ENCODE data around the gene INAFM1. TPM values are rescaled to one million over a fixed set of nuclear protein-coding genes. Genes with fewer than 3 reads are reported as not detected.

INAFM1 gene
- total RNA-seq, 4 donors from 2014 or later: 6.6 to 13.5 (median 10.6) TPM

GRCh38 chr19:47313754-47314295 lies 39.1 kb downstream of the INAFM1 start:
- H3K9me3 ChIP-seq: no peaks in the 10 kb centered on the region
- H3K36me3 ChIP-seq: no peaks in the 10 kb centered on the region
- TF ChIP-seq EP300 (IDR thresholded peaks at IDR 0.05): no peak
- no peak for TF ChIP-seq CTCF (IDR thresholded peaks at IDR 0.05)
- TF ChIP-seq POLR2AphosphoS5 (IDR thresholded peaks at IDR 0.05): no peak
- no peak for TF ChIP-seq POLR2A (IDR thresholded peaks at IDR 0.05)
- peaks cover 4% of the 10 kb centered on the region for H3K4me1 ChIP-seq
- no peak overlapping the region for H3K4me3 ChIP-seq
- 75% methylated on average over 10 of the region's 10 CpGs for WGBS
- no peak overlapping the region for H3K27ac ChIP-seq
- peaks cover 13% of the 10 kb centered on the region for H3K27me3 ChIP-seq
- no peak for DNase-seq (ENCODE audit: low spot score in 2 of 2)

GRCh38 chr19:47315125-47315821 lies 40.6 kb downstream of the INAFM1 start:
- Histone ChIP-seq H3K4me3 (no peak overlapping the region), H3K9me3 (no peaks in the 10 kb centered on the region), H3K27me3 (peaks cover 11% of the 10 kb centered on the region), H3K4me1 (peaks cover 4% of the 10 kb centered on the region), H3K36me3 (no peaks in the 10 kb centered on the region), H3K27ac (no peak overlapping the region)
- TF ChIP-seq POLR2AphosphoS5 (IDR thresholded peaks at IDR 0.05) (peak in 2 of 3 donors; percentile 64 to 87), EP300 (IDR thresholded peaks at IDR 0.05) (no peak), CTCF (IDR thresholded peaks at IDR 0.05) (no peak)
- 39% methylated on average over 12 of the region's 12 CpGs for WGBS
- DNase-seq (ENCODE audit: low spot score in 2 of 2): peak; percentile 88

GRCh38 chr19:47316513-47316912 lies 41.8 kb downstream of the INAFM1 start:
- TF ChIP-seq POLR2AphosphoS5 (IDR thresholded peaks at IDR 0.05) (no peak), CTCF (IDR thresholded peaks at IDR 0.05) (no peak), EP300 (IDR thresholded peaks at IDR 0.05) (no peak), POLR2A (IDR thresholded peaks at IDR 0.05) (no peak)
- DNase-seq (ENCODE audit: low spot score in 2 of 2): no peak
- Histone ChIP-seq H3K4me1 (no peaks in the 10 kb centered on the region), H3K36me3 (no peaks in the 10 kb centered on the region), H3K27me3 (peaks cover 2% of the 10 kb centered on the region), H3K27ac (no peak overlapping the region), H3K4me3 (no peak overlapping the region), H3K9me3 (no peaks in the 10 kb centered on the region)
- WGBS: 88% methylated on average over 4 of the region's 4 CpGs

GRCh38 chr19:47319923-47320871 lies 45.5 kb downstream of the INAFM1 start:
- TF ChIP-seq EP300 (IDR thresholded peaks at IDR 0.05) (no peak), CTCF (IDR thresholded peaks at IDR 0.05) (no peak), POLR2AphosphoS5 (IDR thresholded peaks at IDR 0.05) (no peak), POLR2A (IDR thresholded peaks at IDR 0.05) (no peak)
- no peaks in the 10 kb centered on the region for H3K36me3 ChIP-seq
- H3K4me3 ChIP-seq: no peak overlapping the region
- H3K27me3 ChIP-seq: peaks cover 4% of the 10 kb centered on the region
- 91% methylated on average over 44 of the region's 46 CpGs for WGBS
- no peaks in the 10 kb centered on the region for H3K9me3 ChIP-seq
- no peak for DNase-seq (ENCODE audit: low spot score in 2 of 2)
- no peak overlapping the region for H3K27ac ChIP-seq
- H3K4me1 ChIP-seq: no peaks in the 10 kb centered on the region

GRCh38 chr19:47321630-47322029 lies 46.9 kb downstream of the INAFM1 start:
- H3K36me3 ChIP-seq: no peaks in the 10 kb centered on the region
- H3K4me3 ChIP-seq: no peak overlapping the region
- H3K27ac ChIP-seq: no peak overlapping the region
- H3K9me3 ChIP-seq: no peaks in the 10 kb centered on the region
- DNase-seq (ENCODE audit: low spot score in 2 of 2): no peak
- H3K4me1 ChIP-seq: no peaks in the 10 kb centered on the region
- peaks cover 4% of the 10 kb centered on the region for H3K27me3 ChIP-seq
- 79% methylated on average over 1 of the region's 1 CpG for WGBS
- TF ChIP-seq EP300 (IDR thresholded peaks at IDR 0.05): no peak
- TF ChIP-seq CTCF (IDR thresholded peaks at IDR 0.05): no peak
- no peak for TF ChIP-seq POLR2AphosphoS5 (IDR thresholded peaks at IDR 0.05)
- no peak for TF ChIP-seq POLR2A (IDR thresholded peaks at IDR 0.05)
